Measurements from ENCODE around the gene ATP1A1.

DNA sequence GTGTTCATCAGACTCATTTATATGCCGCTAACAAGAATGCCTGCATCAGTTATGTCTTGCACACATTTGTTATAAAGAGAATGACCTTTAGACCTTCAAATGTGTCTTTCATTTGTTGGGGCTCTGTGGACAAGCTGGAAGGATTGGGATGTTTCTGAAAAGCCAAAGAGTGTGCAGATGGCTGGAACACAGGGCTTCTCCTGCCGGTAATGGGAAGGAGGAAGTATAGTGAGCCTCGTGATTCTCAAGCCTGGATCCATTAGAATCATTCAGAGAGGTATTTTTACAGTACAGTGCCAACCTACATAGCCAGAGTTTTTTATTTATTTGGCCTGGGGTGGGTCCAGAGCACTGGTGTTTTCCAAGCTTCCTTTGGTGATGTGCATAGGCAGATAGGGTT is 40.6 kb upstream of the ATP1A1 start:
- TF ChIP-seq, protein P1, sequence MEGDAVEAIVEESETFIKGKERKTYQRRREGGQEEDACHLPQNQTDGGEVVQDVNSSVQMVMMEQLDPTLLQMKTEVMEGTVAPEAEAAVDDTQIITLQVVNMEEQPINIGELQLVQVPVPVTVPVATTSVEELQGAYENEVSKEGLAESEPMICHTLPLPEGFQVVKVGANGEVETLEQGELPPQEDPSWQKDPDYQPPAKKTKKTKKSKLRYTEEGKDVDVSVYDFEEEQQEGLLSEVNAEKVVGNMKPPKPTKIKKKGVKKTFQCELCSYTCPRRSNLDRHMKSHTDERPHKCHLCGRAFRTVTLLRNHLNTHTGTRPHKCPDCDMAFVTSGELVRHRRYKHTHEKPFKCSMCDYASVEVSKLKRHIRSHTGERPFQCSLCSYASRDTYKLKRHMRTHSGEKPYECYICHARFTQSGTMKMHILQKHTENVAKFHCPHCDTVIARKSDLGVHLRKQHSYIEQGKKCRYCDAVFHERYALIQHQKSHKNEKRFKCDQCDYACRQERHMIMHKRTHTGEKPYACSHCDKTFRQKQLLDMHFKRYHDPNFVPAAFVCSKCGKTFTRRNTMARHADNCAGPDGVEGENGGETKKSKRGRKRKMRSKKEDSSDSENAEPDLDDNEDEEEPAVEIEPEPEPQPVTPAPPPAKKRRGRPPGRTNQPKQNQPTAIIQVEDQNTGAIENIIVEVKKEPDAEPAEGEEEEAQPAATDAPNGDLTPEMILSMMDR (IDR thresholded peaks at IDR 0.05; ENCODE audit: extremely low read depth in 1 of 2, insufficient read depth in 1 of 2, low read depth in 1 of 2, low read length in 2 of 2) = no peak
- TF ChIP-seq POLR2AphosphoS5 (IDR thresholded peaks at IDR 0.05; ENCODE audit: insufficient read depth, low read depth, low read length) (no peak), EZH2 (IDR thresholded peaks at IDR 0.05; ENCODE audit: borderline replicate concordance, low read depth, low read length, severe bottlenecking) (no peak), POLR2A (IDR thresholded peaks at IDR 0.05; ENCODE audit: low read depth, low read length) (no peak), GATA2 (IDR thresholded peaks at IDR 0.05; ENCODE audit: insufficient read depth, insufficient read length, low read depth, low read length) (no peak)
